GM19397 (cell line): ENCODE data around the gene HADH.
"Not testable (repeated sequence)": the region's sequence is repeated elsewhere in the genome, so short reads cannot be mapped to it uniquely, and the experiment has no call there.

Experiments used
- ATAC-seq: cut with Tn5 transposase; IDR thresholded peaks from one replicate; pipeline ENCODE4 v1.9.1; 2021; ENCODE audit warnings: mild to moderate bottlenecking, moderate library complexity; ENCODE audit not compliant: unreplicated experiment

Gene HADH

DNA sequence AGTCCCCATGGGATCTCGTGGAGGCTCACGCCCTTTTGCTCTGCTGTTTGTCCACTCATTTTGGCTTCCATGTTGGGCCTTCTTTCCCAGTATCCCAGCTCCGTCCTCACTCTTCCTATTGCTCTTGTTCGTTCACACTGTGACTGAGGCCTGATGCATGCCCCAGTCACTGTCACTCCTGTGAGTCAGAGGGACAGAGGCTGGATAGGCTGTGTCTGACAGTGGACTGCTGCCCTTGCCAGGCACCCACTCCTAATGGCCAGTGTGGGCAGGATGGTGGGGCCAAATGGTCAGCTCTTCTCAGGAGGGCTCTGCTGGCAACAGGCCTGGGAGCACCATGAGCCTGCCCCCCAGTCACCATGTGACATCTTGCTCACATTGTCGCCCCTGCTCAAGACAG, 40.0 kb downstream of the HADH start:
- ATAC-seq, result no peak

- ATAC-seq, result peak; percentile 98
Observed at GRCh38 chr4:108030332-108030731, 40.6 kb downstream of the HADH start.

DNA sequence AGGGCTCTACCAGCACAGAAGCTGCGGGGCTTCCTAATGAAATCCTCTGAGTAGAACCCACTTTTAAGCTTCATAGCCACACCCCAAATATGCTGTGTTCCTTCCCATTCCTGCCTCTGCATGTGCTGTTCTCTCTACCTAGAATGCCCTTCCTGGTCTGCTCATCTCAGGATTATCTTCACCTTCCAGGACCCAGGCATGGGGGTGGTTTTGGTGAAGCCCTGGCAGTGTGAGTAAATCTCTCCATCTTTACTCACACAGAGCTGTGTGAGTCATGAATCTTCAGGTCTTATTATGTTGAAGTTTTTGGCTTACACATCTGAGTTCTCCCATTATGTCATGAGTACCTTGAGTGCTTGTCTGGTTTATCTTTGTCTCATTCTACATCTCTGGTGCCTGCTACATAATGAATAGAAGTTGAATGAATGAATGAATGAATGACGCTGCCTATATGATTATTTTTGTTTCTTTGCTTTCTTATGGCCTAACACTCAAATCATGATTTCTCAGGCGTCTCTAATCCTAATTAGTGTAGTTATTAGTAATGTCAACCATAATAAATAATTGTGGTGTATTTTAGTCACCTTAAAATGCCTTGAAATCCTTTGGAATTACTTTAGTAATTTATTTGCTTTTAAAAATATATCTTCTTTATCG, 41.9 kb downstream of the HADH start:
- no peak for ATAC-seq

- no peak for ATAC-seq
Observed at GRCh38 chr4:108033348-108033747, 43.7 kb downstream of the HADH start.

DNA sequence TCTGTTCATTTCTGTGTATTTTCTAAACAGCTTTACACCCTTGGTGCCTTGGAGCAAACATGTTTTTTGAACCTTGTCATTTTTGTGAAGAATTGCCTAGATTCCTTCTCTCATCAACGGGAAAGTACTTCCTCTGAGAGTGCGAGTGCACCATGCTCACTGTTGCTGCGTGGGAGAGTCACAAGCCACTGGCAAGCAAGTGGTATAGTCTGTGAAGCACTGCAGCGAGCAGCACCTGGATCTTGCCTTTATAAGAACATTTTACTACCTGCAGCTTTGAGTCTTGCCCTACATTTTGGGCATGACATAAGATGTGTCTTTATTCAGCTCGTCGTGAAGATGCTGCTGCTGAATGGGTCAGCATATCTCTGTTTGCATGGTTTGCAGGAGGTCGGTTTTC, 44.9 kb downstream of the HADH start:
- no peak for ATAC-seq

DNA sequence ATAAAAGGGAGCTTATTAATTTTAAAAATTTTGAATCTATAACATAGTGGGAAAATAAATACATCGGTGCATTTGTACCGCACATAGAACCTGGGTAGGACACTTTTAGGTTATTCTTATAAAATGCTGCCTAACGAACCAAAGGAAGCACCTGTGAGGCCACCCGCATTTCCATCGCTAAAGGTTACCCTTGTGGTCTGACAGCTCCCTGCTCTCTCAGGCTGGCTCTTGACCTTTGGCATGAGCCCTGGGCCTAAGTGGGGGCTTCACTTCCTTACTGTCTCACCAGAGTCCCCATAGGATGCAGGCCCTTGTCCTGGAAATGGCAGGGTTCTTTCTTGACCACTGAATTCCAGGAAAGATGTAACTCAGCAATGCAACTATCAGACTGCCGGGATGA, 46.0 kb downstream of the HADH start:
- peak; percentile 41 for ATAC-seq

- ATAC-seq, result peak; percentile 88
Observed at GRCh38 chr4:108036213-108036612, 46.5 kb downstream of the HADH start.

DNA sequence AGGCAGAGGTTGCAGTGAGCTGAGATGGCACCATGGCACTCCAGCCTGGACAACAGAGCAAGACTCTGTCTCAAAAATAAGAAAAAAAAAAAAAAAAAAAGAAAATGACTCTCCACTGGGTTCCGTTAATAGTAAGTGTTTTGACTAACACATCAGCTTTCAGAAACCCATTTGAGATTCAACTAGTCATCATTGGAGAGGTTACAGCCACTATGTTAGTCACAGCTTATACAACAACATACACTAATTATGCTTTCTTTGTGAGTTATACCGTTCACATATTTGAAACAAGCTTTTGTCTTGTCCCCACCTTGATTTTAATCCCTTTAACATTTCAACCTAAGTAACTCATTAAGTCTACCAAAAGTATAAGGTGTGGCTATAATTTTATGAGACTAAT, 48.2 kb downstream of the HADH start:
- no peak for ATAC-seq

DNA sequence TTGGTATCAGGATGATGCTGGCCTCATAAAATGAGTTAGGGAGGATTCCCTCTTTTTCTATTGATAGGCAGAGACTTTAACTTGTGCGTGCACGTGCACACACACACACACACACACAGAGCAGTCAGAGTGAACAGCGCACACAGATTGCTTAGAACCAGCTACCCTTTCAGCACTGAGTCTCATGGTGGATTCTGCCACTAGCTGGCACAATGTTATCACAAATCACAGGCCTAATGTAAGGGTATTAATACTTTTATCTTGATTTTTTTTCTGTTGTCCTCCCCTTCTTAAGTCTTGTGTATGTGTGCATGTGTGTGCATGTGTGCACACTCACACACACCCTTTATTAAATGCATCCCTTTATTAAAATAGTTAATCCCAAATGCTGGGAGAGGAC, 53.2 kb downstream of the HADH start:
- ATAC-seq, result no peak

- no peak for ATAC-seq
Observed at GRCh38 chr4:108043526-108043925, 53.8 kb downstream of the HADH start.

GRCh38 chr4:108044951-108045686, 55.4 kb downstream of the HADH start:
- ATAC-seq, result no peak

- ATAC-seq, result no peak
Observed at GRCh38 chr4:108045687-108046024, 56.0 kb downstream of the HADH start.

DNA sequence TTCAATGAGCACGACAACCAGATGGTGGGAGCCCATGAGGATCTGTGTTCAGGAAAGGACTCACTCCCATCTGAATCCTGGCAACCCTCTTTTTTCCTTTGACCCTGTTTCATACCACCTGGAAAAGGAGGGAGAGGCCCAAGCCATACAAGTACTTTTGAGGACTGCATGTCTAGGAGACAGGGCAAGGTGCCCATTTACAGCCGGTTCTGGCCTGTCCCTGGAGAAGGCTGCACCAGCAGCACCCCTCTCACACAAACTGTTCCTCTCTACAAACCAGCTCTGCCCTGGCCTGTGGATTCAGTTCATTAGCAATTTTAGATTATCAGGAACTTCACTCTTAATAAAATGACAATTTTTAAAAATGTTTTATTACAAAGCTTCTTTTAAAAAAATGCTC, 57.5 kb downstream of the HADH start:
- ATAC-seq, result no peak

- no peak for ATAC-seq
Observed at GRCh38 chr4:108048157-108048556, 58.5 kb downstream of the HADH start.

DNA sequence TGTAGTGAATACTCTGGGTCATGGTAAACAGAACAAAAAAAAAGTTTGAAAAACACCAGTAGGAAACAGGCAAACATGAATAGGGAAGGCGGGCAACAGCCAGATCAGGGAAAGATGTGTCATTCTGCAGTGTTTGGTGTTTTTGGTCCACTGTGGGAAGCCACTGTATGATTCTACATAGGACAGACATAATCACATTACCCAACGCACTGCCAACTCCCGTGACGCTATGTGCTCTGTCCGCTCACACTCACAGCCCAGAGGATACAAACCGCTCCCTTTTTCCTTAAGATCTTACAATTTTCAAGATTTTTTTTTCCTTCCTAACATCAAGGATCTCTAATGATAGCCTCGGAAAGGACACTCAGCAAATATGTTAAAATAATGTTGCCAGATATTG, 59.3 kb downstream of the HADH start:
- ATAC-seq, result no peak

GRCh38 chr4:108049406-108049805, 59.7 kb downstream of the HADH start:
- ATAC-seq, result no peak

DNA sequence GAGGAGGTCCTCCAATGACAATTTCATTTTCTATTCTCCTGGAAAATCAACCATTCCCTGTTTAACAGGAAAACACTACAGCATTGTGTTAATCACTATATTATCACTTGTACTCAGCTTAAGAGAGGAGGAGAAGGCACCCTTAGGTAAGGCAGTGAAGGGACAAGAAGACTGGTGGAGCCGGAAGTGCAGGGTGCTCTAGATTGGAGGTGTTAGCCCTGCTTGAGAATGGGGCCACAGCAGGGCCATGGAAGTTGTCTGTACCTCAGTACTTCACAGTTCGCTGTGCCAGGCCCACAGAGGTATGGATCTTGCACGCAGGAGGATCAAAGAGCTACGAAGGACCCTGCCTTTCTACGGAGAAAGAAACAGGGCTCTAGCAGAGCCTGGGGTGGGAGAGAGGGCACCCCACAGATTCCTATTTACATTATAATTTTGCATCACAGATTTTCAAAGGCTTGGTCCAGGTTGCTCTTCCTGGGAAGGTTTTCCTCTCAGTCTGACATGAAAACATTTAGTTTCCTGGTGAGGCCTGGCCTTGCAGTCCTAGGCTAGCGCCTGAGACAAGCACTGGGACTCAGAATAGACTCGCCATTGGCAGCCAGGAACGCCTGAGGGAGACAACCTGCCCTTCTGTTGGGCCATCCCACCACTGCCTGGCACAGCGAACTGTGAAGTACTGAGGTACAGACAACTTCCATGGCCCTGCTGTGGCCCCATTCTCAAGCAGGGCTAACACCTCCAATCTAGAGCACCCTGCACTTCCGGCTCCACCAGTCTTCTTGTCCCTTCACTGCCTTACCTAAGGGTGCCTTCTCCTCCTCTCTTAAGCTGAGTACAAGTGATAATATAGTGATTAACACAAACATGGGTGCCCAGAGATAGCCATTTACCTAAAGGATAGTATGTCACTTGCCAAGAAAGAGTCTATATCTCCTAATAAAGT, 60.8 kb downstream of the HADH start:
- not testable (repeated sequence) for ATAC-seq

GRCh38 chr4:108051343-108051742, 61.7 kb downstream of the HADH start:
- no peak for ATAC-seq

DNA sequence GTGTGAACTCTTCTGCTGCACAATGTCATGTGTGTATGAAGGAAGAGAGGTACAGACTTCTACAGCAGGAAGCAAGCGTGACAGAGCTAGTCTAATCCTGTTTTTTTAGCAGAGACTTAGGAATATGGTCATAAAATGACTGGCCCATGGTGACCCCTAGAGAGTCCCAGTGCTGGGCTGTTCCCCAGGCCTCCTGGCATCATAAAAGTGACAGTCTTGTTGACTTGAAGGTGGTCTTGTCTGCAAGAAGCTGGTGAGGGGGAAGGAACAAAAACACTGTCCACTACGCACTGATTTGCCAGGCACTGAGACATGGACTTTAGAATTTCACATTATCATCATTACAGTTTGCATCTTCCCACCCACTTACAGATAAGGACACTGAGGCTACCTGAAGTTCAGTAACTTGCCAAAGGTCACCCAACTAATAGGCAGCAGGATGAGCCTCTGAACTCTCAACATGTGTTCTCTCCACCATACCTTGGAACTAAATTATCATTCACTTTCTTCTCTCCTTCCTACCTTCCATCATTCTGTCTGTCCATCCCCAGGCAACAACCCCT, 63.0 kb downstream of the HADH start:
- ATAC-seq, result peak; percentile 17

DNA sequence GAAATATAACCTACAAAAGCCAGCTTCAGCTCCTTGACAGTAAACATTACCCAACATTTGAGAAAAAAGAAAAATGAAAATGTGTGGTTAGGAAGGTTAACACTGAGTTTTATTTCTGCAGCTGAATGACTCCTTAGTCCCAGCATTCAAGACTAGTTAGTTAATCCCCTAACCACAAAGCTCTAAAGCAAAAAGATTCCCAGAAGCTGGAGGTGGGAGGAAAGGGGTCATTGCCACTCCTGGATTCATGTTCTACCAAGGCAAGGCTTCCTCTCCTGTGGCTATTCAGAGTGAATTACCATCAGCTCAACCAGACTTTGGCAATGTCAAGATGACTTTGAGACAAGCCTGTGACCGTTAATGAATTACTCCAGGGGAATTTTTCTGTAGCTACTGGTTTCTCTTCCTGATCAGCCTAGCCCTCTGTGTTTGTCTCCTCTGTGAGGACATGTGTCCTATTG, 63.6 kb downstream of the HADH start:
- peak; percentile 94 for ATAC-seq

DNA sequence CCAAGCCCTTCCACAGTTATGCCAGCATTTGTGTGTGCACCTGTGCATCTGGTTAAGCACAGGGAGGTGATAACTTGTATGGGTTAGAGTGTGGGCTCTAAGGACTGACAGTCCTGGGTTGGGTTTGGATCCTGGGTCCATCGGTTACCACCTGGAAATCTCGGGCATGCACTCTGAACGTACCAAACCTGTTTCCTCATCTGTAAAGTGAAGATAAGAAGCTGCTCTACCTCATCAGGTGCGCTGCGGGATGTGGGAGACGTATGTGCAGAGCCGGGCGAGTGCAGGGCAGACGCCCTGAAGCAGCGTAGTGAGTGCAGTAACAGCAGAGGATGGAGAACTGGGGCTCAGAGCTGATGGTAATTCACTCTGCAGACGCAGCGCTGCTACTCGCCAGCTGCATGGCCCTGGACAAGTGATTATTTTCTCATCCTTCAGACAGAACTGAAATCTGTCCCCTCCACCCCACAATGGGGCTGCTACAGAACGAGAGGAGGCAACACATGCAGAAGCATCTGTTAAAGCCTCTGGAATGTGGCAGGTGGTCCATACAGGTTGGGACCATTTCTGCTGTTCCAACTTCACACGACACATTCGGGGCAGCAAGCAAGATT, 64.4 kb downstream of the HADH start:
- no peak for ATAC-seq
